GM21737 (cell line): Measurements from ENCODE around the gene ANKRD7.
"Not testable (repeated sequence)": the region's sequence is repeated elsewhere in the genome, so short reads cannot be mapped to it uniquely, and the experiment has no call there.

Source experiments
- ATAC-seq: cut with Tn5 transposase; IDR thresholded peaks from one replicate; pipeline ENCODE4 v1.9.1; 2021; ENCODE audit warnings: mild to moderate bottlenecking, moderate library complexity; ENCODE audit not compliant: unreplicated experiment

Gene ANKRD7

GRCh38 chr7:118233799-118234198 is 9.3 kb downstream of the ANKRD7 start:
- ATAC-seq, result no peak

- ATAC-seq, result no peak
Measured at GRCh38 chr7:118239014-118239413, 14.5 kb downstream of the ANKRD7 start.

- ATAC-seq, result not testable (repeated sequence)
Measured at GRCh38 chr7:118240320-118240719, 15.8 kb downstream of the ANKRD7 start.

GRCh38 chr7:118243695-118244094 is 19.2 kb downstream of the ANKRD7 start:
- ATAC-seq, result no peak

GRCh38 chr7:118245267-118246040 is 20.9 kb downstream of the ANKRD7 start:
- peak; percentile 77 for ATAC-seq

GRCh38 chr7:118250860-118251494 is 26.5 kb downstream of the ANKRD7 start:
- no peak for ATAC-seq

- ATAC-seq, result no peak
Measured at GRCh38 chr7:118252087-118252486, 27.6 kb downstream of the ANKRD7 start.

GRCh38 chr7:118259115-118259514 is 34.6 kb downstream of the ANKRD7 start:
- ATAC-seq, result no peak

- no peak for ATAC-seq
Measured at GRCh38 chr7:118264836-118265235, 40.3 kb downstream of the ANKRD7 start.

- ATAC-seq, result no peak
Measured at GRCh38 chr7:118280319-118281012, 56.0 kb downstream of the ANKRD7 start.

GRCh38 chr7:118281196-118281595 is 56.7 kb downstream of the ANKRD7 start:
- ATAC-seq, result no peak

- no peak for ATAC-seq
Measured at GRCh38 chr7:118285358-118285757, 60.9 kb downstream of the ANKRD7 start.

- ATAC-seq, result no peak
Measured at GRCh38 chr7:118286131-118286530, 61.6 kb downstream of the ANKRD7 start.

- peak; percentile 78 for ATAC-seq
Measured at GRCh38 chr7:118288098-118288497, 63.6 kb downstream of the ANKRD7 start.

- no peak for ATAC-seq
Measured at GRCh38 chr7:118289476-118289875, 65.0 kb downstream of the ANKRD7 start.
